Activated CD8-positive, alpha-beta T cell treated with anti-CD3 and anti-CD28 coated beads, Interleukin-2, amount 10 ng/mL, durations not matched to agents 7 days and 5 days (primary cell): Measurements from ENCODE around the gene MKNK1. TPM values are rescaled to one million over a fixed set of nuclear protein-coding genes. Genes with fewer than 3 reads are reported as not detected.

Source experiments
- total RNA-seq, 2 experiments: library from RNA; stranded (reverse); gene quantifications; one replicate each; pipeline ENCODE4 v1.2.3, GENCODE V29; 2021

Gene MKNK1
- total RNA-seq, 2 experiments from 2014 or later, result 68.9 to 72.3 TPM

Other genes with a start within 250 kb of the MKNK1 start
- 1 to 10 TPM; 3.6 to 3.9 TPM for gene FAAH, start 210.0 kb downstream of the MKNK1 start, total RNA-seq
- gene DMBX1, start 114.4 kb downstream of the MKNK1 start, total RNA-seq, result under 1 TPM in 1 of 2 experiments, not detected in 1; 0.08 TPM
- not detected for gene KNCN, start 52.6 kb downstream of the MKNK1 start, total RNA-seq
- gene MOB3C, start 12.5 kb upstream of the MKNK1 start, total RNA-seq, result 10 to 100 TPM; 20.1 to 20.9 TPM
- gene ATPAF1, start 64.1 kb upstream of the MKNK1 start, total RNA-seq, result 10 to 100 TPM; 47.4 to 55.0 TPM
- not detected for gene TEX38, start 67.6 kb upstream of the MKNK1 start, total RNA-seq
- 10 to 100 TPM; 81.4 to 85.1 TPM for gene EFCAB14, start 114.8 kb upstream of the MKNK1 start, total RNA-seq
- gene CYP4B1, start 194.8 kb upstream of the MKNK1 start, total RNA-seq, result not detected